Subcutaneous adipose tissue (tissue), 4 donors: ENCODE results near the gene HINT2. TPM values are rescaled to one million over a fixed set of nuclear protein-coding genes. Genes with fewer than 3 reads are reported as not detected.

Source experiments
- CTCF ChIP-seq: fragments of 450-650 bp; IDR thresholded peaks from one replicate; pipeline ENCODE4 v1.5.1; 2016; ENCODE audit warnings: low read depth, mild to moderate bottlenecking, control low read depth, antibody characterized with exemption, moderate library complexity
- total RNA-seq, 4 donors: library from RNA; depleted of rRNA; stranded (reverse); fragments of >200 nt; gene quantifications; one replicate each; pipeline ENCODE4 v1.1.0, GENCODE V29; 2016

Gene HINT2
- total RNA-seq, 4 donors from 2014 or later, result 27.7 to 98.1 (median 40.4) TPM

GRCh38 chr9:35845824-35846771 is 31.3 kb upstream of the HINT2 start:
- TF ChIP-seq CTCF, result no peak

GRCh38 chr9:35844628-35845270 is 29.9 kb upstream of the HINT2 start:
- no peak for TF ChIP-seq CTCF

DNA sequence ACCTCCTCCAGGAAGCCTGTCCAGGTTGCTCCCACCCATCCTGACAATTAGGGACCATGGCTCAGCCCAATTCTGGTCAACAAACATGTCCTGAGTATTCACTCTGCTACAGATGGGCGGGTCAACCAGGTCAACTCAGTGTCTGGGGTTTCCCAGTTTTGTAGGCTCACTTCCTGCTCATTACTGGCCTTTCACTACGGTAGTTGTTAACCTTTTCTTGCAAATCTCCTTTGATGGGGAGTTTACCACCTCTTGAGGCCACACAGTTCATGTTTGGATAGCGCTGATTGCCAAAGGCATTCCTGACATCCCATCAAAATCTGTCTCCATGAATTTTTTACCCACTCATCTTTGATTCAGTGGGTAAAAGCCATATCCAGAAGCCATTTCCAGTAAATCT is 28.0 kb upstream of the HINT2 start:
- no peak for TF ChIP-seq CTCF

DNA sequence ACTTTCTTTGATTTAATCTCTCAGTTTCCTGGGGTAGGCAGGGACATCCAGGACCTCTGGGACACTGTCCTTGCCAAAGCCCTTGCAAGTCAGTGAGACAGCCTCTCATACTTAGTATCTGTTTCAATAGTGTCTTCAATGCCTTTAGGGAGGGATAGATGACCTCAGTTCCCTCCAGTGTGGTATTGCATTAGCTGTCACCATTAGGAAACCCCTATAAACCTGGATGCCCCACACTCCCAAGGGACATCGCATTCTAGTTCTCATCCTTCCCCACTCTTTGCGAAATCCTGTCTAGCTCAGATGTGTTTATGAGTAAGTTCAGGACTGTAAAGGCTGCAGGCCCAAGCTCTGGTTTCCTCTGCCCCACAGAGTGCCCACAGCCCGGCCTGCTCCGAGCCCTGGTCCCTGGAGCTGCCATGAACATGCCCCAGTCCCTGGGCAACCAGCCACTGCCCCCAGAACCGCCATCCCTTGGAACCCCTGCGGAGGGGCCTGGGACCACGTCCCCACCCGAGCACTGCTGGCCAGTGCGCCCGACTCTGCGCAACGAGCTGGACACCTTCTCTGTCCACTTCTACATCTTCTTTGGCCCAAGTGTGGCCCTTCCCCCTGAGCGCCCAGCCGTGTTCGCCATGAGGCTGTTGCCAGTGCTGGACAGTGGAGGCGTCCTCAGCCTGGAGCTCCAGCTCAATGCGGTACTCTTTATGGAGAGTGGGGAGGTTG is 27.3 kb upstream of the HINT2 start:
- TF ChIP-seq CTCF, result no peak

- TF ChIP-seq CTCF, result no peak
Observed at GRCh38 chr9:35841645-35841900, 26.7 kb upstream of the HINT2 start.

GRCh38 chr9:35840881-35841644 is 26.2 kb upstream of the HINT2 start:
- TF ChIP-seq CTCF, result no peak
